Right ventricle myocardium inferior (tissue), 1 donor: Measurements from ENCODE around the gene DHRS7. TPM values are rescaled to one million over a fixed set of nuclear protein-coding genes. Genes with fewer than 3 reads are reported as not detected.
"Not testable (repeated sequence)": the region's sequence is repeated elsewhere in the genome, so short reads cannot be mapped to it uniquely, and the experiment has no call there.

Experiments used
- ATAC-seq: fragments of 200-7000 bp; cut with Tn5 transposase; one replicate; pipeline ENCODE4 v1.9.1; 2020; ENCODE audit warnings: mild to moderate bottlenecking, moderate library complexity
- DNase-seq: peaks from one replicate; pipeline ENCODE4 v3.0.0; 2021; ENCODE audit errors: missing footprints
- intact Hi-C: fragments of 100-400 bp; cut with DNase I; formaldehyde crosslinking; loops from one replicate; pipeline ENCODE4 v1.11.0; 2022
- total RNA-seq: library from RNA; stranded (reverse); fragmentation: NEBNext Ultra II Directional; extraction: Animal tissue kit (Norgen Biotek cat#: 25700); gene quantifications from one replicate; pipeline ENCODE4 v1.2.1, GENCODE V29; 2021
- donor health status: DM: no; HTN: yes; CAD: no; lungs with severe emphysema.

DHRS7 gene
- total RNA-seq, 1 donor from 2014 or later: 34.6 TPM

DNA sequence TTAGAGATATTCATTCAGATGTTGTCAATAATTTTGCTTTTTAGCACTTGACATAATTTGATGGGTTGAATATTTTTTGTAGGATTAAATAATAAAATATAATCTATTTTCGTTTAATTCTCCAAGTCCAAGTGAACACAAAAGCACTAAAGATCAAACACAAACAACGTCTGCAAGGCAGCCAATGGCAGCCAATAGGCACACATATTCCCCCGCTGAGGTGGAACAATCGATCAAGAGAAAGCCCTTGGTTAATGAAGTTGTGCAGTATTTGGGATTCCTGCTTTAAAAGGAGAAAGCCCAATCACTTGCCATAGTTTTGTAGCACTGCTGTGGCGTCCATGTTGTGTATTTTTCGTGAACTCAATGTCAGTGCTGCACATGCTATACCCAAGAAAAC lies 1.5 kb downstream of the DHRS7 start:
- intact Hi-C loops: loop anchor here (2.0 to 5.0 kb wide), 2 partner anchors 73 to 671 kb away; partner anchors contain the start of gene PCNX4
- DNase-seq (no peak), ATAC-seq (no peak)

DNA sequence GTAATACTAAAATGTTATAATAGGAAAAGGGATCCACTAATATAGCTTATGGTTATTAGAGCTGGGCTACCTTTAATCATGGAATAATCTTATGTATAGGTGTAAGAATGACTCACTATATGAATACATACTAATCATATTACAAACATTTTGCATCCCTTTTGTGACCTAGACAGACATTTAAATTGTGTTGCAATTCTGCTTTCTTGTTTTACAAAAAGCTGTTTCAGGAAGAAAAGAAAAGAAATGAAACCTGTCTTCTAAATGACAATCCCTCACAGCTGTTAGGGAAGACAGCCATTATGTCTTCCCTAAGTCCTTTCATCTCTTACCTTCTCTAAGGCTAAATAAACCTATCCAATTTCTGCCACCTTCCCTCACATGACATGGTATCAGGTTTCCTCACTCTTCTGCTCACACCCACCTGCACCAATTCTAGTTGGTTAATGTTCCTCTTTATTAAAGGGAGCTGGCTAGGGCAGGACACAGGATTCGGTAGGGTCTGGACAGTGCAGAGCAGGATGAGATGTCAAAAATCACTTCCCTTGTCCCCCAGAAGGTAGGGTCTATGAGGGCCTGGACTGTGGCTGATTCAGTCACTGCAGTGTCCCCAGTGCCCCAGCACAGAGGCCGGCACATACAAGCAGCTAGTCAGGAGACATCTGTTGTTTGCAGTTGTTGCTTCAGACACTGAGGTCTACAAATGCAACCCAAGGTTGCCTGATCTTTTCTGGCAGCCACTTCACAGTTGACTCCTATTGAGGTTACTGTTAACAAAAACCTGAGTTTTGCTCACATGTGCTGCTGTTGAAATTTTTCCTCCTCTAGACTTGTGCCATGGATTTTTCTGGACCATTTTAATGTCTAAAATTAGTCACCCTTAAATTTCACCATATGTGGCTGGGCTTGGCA lies 3.7 kb downstream of the DHRS7 start:
- intact Hi-C loops: loop anchor here (5.0 kb wide), 1 partner anchor 669 kb away; no protein-coding TSS in a partner anchor
- DNase-seq: no peak
- no peak for ATAC-seq

DNA sequence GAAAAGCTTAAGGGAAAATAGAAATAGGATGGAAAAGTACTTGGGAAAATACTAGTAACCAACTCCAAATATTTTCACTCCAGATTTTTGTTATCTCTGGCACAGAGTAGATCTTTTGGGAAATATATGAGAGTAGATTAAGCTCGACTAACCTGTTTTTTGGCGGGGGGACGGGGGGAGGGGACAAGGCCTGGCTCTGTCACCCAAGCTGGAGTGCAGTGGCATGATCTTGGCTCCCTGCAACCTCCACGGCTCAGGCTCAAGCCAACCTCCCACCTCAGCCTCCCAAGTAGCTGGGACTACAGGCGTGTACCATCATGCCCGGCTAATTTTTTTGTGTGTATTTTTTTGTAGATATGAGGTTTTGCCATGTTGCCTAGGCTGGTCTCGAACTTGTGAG lies 4.8 kb downstream of the DHRS7 start:
- DNase-seq (no peak), ATAC-seq (no peak)
- intact Hi-C loops: loop anchor here (5.0 kb wide), 1 partner anchor 668 kb away; no protein-coding TSS in a partner anchor

DNA sequence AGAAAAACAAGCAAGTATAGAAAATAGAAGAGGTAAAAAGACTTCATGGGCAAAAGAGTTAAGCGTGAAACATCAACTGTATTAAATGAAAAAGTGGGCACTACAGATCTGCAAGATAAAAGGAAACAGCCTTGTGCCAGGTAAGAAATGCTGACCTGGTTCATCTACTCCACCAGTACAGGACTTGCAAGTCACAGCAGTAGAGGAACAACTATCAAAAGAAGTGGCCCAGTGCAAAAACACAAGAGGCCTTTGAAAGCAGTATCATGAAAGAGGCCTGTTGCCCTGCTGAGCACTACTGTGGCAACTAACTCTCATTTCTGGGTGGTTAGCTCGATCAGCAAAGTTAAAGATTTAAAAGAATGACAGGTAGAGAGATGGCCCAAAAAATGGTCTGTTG lies 10.5 kb downstream of the DHRS7 start:
- ATAC-seq: no peak
- no peak for DNase-seq
- intact Hi-C loops: no loop called here

DNA sequence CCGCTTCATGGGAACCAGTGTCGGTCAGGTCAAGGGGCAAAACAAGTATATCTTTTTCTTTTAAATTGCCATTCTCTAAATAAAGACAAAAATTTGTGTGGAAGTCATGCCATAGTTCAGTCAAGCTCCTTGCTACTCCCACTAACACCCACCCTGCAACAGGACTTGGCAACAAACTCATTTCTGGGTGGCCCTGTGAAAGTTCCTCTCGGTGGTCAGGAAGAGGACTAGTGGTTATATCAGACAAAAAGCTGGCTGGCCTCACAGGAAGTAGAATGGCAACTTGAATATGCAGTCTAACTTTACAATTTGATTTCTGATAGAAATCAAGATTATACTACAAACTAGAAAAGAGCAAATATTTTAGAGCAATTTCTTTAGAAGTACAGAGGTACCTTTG lies 11.2 kb downstream of the DHRS7 start:
- no peak for ATAC-seq
- no peak for DNase-seq
- intact Hi-C loops: no loop called here

DNA sequence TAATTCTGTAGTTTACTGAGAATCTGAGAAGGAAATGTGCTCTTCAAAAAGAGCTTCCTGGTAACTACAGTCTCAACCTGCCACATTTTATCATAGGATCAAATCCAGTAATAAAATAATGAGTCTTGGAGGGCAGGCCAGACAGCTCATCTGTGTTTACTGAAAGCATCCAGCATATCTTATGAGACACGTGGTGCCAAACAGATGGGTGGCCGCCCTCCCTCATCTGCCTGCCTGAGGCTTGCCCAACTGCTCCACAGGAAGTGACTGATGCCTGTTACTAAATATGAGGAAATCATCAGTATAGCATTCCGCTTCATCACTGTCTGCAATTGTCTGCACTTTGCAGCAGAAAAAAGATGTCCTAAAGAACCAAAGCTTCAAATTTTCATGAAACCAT lies 13.5 kb downstream of the DHRS7 start:
- DNase-seq (peak; percentile 90), ATAC-seq (peak; percentile 89)
- intact Hi-C loops: no loop called here

DNA sequence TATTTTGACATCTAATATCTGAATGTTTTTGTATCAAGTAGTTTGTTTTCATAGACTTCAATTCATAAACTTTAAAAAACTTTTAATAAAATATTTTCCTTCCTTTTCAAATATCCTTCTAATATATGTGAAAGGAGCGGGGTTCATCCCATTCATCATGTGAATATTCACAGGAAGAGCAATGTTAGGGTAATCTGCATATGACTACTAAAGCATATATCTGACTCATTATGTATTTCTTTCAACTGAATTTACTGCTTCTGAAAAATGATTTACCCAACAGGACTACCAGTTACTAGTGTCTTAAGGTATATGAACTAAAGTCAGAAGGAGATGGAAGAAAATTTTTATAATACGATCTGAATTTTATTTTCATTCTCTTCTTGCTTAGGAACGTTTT lies 30.5 kb downstream of the DHRS7 start:
- intact Hi-C loops: no loop called here
- DNase-seq (no peak), ATAC-seq (no peak)

DNA sequence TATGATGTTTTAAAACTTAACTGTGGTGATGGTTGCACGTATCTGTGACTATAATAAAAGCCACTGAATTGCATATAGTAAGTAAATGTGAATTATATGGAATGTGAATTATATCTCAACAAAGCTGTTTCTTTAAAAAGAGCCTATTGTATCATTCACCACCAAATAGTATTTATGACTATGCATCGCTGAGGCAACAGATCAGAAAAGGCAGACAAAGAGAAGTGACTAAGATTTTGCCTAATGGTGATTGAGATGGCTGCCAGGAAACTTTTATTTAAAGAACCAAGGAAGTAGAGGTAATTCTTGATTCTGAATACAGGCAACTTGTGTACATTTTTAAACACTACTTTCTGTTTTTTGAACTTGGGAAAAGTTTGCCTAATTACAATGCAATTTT lies 31.7 kb downstream of the DHRS7 start:
- ATAC-seq (no peak), DNase-seq (no peak)
- intact Hi-C loops: no loop called here

DNA sequence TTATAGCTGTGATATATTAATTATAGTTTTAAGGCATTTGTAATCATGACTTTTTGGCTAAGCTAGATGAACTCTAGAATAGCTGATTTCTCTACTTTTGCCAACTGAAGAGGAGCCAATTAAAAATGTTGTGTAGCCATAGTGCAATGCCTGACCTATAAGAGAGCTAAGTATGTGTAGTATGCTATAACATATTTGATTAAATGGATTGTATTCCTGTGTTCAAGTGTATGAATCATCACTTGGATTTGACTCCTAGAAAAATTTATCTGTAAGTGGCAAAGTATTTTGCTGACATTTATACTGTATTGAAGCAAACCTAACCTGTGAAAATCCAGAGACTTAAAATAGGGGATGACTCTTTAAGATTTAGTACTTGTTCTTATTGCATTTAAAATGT lies 39.3 kb downstream of the DHRS7 start:
- no peak for DNase-seq
- intact Hi-C loops: no loop called here
- no peak for ATAC-seq

DNA sequence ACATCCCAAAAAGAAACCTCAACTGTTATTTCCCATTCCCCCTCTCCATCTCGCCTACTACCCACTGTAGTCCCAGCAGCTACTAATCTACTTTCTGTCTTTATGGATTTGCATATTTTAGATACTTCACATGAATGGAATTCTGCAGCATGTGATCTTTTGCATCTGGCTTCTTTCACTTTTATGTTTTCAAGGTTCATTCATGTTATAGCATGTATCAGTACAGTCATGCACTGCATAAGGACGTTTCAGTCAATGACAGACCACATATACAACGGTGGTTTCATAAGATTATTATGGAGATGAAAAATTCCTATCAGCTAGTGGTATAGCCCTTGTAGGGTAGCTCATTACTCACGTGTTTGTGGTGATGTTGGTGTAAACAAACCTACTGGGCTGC lies 49.0 kb downstream of the DHRS7 start:
- ATAC-seq (no peak), DNase-seq (no peak)
- intact Hi-C loops: no loop called here

DNA sequence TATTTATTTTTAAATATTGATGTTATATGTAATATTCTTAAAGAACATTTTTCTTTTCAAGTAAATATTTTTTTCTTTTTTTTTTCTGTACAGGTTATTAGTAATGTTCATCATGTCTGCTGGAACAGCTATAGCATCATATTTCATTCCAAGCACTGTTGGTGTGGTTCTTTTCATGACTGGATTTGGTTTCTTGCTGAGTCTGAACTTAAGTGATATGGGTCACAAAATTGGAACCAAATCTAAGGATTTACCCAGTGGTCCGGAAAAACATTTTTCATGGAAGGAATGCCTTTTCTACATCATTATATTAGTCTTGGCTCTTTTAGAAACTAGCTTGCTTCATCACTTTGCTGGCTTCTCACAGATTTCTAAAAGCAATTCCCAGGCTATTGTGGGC lies 50.3 kb downstream of the DHRS7 start:
- intact Hi-C loops: no loop called here
- ATAC-seq (no peak), DNase-seq (no peak)

DNA sequence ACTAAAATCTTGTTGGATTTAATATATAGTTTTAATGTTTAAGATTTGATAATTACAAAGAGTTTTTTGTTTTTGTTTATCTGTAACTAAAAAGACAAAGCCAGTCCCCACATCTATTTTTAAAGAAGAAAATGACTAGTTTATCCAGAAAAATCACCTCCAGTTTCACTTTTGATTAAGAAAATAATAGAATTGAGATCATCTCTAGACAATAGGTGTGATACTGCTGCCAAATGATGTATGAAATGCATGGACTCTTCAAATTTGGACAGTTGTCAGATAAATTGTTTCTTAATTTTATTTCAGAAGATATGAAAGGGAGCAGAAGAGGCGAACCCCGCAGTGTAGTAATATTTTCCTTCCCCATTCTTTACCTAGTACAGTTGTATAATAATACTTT lies 53.5 kb downstream of the DHRS7 start:
- no peak for ATAC-seq
- intact Hi-C loops: no loop called here
- DNase-seq: no peak

DNA sequence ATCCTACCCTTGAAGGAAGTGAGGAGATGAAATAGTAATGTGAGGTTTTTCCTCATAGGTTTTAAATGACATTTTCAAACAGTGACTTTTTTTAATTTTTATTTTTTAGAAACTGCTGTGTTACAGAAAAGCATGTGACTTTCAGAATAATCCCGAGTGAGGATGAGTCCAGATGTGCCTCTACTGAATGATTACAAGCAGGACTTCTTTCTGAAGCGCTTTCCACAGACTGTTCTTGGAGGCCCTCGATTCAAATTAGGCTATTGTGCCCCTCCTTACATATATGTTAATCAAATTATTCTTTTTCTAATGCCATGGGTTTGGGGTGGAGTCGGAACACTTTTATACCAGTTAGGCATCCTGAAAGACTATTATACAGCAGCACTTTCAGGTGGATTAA lies 57.7 kb downstream of the DHRS7 start:
- intact Hi-C loops: no loop called here
- no peak for ATAC-seq

DNA sequence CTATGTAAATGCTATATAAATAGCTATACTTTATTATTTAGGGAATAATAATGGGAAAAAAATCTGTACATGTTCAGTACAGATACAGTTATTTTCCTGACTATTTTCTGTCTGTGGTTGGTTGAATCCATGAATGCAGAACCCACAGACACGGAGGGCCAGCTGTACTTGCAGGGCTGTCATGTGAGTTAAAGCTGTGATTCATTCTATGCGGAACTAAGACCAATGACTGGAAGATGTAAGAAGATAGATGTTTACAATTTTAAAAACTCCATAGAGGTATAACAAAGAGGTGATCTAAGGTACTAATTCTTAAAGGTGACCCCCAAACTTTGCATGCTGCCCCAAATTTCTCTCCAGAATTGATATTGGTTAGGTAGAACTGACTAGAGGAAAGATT lies 58.9 kb downstream of the DHRS7 start:
- no peak for DNase-seq
- ATAC-seq: no peak
- intact Hi-C loops: no loop called here

More for the DNA sequence above, 57.7 kb downstream of the DHRS7 start:
- DNase-seq: no peak

DNA sequence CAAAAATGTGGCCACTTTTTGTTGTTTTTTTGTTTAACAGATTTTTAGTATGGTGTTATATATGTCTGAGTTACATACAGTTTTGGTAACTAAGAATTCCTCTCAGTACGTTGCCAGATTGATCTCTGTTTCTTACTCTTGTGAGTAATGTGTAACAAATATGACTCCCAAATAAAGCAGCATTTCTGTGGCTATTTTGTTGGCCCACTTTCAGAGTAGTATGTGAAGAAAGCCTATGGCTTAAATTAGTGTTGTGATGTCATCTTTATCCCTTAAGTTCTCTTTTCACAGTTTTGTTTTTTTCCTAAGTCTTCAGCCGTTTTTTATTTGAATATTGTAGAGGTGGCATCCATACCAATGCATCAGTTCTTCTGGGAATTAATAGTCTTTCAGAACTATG lies 62.8 kb downstream of the DHRS7 start:
- ATAC-seq (no peak), DNase-seq (no peak)
- intact Hi-C loops: no loop called here

DNA sequence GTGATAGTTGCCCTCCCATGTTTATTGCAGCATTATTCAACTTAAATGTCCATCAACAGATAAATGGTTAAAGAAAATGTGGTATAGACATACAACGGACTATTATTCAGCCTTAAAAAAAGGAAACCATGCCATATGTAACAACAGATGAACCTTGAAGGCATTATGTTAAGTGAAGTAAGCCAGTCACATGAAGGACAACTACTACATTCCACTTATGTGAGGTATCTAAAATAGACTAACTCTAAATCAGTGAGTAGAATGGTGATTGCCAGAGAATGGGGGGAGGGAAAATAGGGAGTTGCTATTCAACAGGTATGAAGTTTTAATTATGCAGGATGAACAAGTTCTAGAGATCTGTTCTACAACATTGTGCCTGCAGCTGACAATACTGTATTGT lies 63.4 kb downstream of the DHRS7 start:
- DNase-seq (no peak), ATAC-seq (peak; percentile 50)
- intact Hi-C loops: no loop called here

DNA sequence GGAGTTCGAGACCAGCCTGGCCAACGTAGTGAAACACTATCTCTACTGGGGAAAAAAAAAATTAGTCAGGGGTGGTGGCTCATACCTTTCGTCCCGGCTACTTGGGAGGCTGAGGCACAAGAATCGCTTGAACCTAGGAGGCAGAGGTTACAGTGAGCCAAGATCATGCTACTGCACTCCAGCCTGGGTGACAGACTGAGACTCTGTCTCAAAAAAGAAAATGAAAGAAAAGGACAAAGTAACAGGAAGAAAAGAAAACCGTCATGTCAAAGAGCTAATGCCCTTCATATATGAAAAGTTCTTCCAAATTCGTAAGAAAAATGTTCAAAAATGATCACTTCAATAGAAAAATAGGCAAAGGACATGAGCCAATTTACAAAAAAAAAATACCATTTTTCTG lies 65.3 kb downstream of the DHRS7 start:
- ATAC-seq, DNase-seq, intact Hi-C loops: not testable (repeated sequence)

DNA sequence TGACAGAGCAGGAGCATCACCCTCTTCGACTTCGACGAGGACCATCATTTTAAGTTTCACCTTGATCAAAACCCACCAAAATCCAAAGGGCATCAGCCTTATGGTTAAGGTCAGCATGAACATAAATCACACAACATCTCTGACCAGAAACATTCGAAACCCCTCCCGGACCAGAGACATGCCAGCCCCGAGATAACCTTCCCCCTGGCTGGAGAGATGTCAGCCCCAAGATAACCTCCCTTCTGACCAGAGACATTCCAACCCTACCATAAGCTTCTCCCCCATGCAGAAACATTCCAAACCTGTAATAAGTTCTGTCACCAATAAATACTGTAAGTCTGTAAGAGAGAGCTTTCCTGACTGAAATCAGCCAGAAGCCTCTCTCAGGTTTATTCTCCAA lies 67.2 kb downstream of the DHRS7 start:
- intact Hi-C loops: no loop called here
- DNase-seq (no peak), ATAC-seq (no peak)

DNA sequence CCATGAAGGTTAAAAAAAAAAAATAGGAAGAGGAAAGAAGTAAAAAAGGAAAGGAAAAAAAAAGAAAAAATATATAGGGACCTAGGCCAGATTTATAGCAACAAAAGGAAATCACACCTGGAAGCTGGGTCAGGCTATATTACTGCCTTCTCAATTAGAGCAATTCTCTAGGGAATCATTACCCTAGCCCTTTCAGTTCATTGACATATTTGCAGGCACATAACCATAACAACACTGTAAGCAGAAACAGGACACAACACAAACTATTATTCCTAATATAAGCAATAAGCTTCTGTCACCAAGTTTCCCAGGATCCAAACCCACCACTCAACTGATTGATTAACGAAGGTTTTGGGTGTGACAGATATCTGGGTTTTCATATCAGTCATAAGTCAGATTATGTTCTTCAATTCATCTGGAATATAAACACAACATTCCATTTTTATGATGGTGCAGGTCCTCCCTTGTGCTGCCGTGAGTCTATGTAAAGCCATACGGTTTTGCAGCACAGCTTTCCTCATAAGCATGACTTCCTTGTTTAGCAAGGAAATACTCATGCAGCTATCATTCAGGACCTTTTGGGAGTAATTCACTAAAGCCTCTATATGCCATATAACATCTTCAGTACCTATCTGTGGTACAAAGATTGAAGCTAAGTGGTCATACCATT lies 69.3 kb downstream of the DHRS7 start:
- ATAC-seq (no peak), DNase-seq (no peak)
- intact Hi-C loops: no loop called here

DNA sequence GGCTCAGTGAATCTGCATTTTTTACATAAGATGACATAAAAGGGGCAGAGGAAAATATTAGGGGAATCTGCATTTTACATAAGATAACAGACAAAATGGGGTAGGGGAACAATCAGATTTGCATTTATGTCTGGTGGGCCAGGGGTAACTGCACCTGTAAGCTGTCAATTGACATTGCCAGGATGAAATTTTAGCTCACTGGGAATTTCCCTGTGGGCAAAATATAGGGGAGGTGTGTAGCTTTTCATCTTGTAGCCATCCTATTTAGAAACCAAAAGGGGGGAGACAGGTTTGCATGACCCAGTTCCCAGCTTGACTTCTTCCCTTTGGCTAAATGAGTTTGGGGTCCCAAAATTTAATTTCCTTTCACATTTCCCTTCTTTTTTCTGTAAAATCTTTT lies 70.0 kb downstream of the DHRS7 start:
- ATAC-seq: no peak
- DNase-seq: no peak
- intact Hi-C loops: no loop called here
